Fibroblast of the aortic adventitia (primary cell): ENCODE data around the gene MBOAT7. TPM values are rescaled to one million over a fixed set of nuclear protein-coding genes. Genes with fewer than 3 reads are reported as not detected.

Experiments
- DNase-seq: peaks from one replicate; pipeline ENCODE4 v3.0.0-alpha.2; 2010; ENCODE audit warnings: low read depth
- H3K4me3 ChIP-seq: 2 replicates; pipeline ENCODE4 v1.5.1; 2011; ENCODE audit warnings: low read depth, mild to moderate bottlenecking, control low read depth, low read length, moderate library complexity
- CTCF ChIP-seq: IDR thresholded peaks from 2 replicates; pipeline ENCODE4 v1.5.1; 2011; ENCODE audit warnings: mild to moderate bottlenecking, low read length, control low read depth, inconsistent platforms; ENCODE audit not compliant: insufficient read depth
- total RNA-seq: library from RNA; depleted of rRNA; stranded (reverse); fragments of >200 nt; gene quantifications from 2 replicates; pipeline ENCODE4 v1.2.3, GENCODE V29; 2012; ENCODE audit warnings: low replicate concordance

The MBOAT7 gene
- total RNA-seq, 1 donor: 46.9 TPM

GRCh38 chr19:54133312-54133956 is 55.9 kb downstream of the MBOAT7 start:
- DNase-seq: no peak
- no peak for TF ChIP-seq CTCF
- no peak overlapping the region for H3K4me3 ChIP-seq

- DNase-seq: no peak
- no peak for TF ChIP-seq CTCF
- H3K4me3 ChIP-seq: no peak overlapping the region
Observed at GRCh38 chr19:54129617-54129996, 59.8 kb downstream of the MBOAT7 start.

GRCh38 chr19:54128796-54129616 is 60.4 kb downstream of the MBOAT7 start:
- H3K4me3 ChIP-seq: no peak overlapping the region
- TF ChIP-seq CTCF: no peak
- DNase-seq: no peak

- TF ChIP-seq CTCF: no peak
- no peak overlapping the region for H3K4me3 ChIP-seq
- no peak for DNase-seq
Observed at GRCh38 chr19:54128441-54128725, 61.0 kb downstream of the MBOAT7 start.

GRCh38 chr19:54127688-54128440 is 61.5 kb downstream of the MBOAT7 start:
- DNase-seq: no peak
- no peak for TF ChIP-seq CTCF

GRCh38 chr19:54125713-54126112 is 63.7 kb downstream of the MBOAT7 start:
- no peak overlapping the region for H3K4me3 ChIP-seq
- no peak for DNase-seq
- TF ChIP-seq CTCF: no peak

More at GRCh38 chr19:54127688-54128440, 61.5 kb downstream of the MBOAT7 start:
- H3K4me3 ChIP-seq: no peak overlapping the region
